ENCODE results near the gene MYMK. TPM values are rescaled to one million over a fixed set of nuclear protein-coding genes. Genes with fewer than 3 reads are reported as not detected.

The MYMK gene
- total and polyA plus RNA-seq, 2 of the 13 experiments (the other 11 are each of a cell fraction or from before 2014, with no cell fraction given), result not detected

DNA sequence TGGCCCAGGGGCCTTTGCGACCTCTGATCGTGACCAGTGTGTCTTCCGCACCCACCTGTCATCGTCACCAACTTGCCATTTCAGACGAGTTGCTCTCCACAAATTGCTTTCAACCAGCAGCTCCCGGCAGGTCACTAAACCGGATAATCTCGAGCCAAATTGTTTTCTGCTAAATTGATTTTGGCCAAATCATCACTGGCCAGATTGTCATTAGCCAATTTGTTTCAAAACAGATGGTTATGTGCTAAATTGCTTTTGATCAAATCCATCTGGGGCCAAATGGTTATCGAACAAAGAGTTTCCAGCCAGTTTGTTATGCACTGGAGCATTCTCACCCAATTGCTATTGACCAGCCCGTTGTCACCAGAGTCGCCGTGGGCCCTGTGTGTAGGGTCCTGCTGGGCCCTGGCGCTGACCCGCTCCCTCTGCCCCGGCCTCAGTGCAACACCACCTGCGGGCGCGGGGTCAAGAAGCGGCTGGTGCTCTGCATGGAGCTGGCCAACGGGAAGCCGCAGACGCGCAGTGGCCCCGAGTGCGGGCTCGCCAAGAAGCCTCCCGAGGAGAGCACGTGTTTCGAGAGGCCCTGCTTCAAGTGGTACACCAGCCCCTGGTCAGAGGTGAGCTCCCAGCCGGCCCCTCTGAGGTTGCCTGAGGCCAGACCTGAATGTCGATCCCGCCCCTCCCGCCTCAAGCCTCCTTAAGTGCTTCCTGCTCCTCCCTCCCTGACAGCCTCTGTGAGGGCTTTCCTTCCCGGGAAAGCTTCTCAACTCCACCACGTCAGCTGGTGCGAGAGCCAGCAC is 45.3 kb upstream of the MYMK start:
- Histone ChIP-seq H3K79me2 (ENCODE audit: insufficient read depth, low read length) (no peaks in the 10 kb centered on the region), H3K27me3 (ENCODE audit: control insufficient read depth in 1 of 2, insufficient read depth in 2 of 2, low read length in 2 of 2) (no peaks in the 10 kb centered on the region; a peak in 1 of 5 replicates), H3K4me2 (ENCODE audit: low read depth, low read length) (no peak overlapping the region), H2AFZ (ENCODE audit: low read length) (no peak overlapping the region), H3K9me3 (ENCODE audit: low read length) (no peaks in the 10 kb centered on the region), H3K9ac (ENCODE audit: insufficient read depth, low read depth, low read length) (no peak overlapping the region), H3K27ac (ENCODE audit: extremely low read length, insufficient read depth, low read length) (no peak overlapping the region), H3K4me3 (replicated peaks in 1 of 3; ENCODE audit: insufficient read depth in 1 of 3, low read depth in 2 of 3, low read length in 3 of 3) (no peak overlapping the region), H4K20me1 (ENCODE audit: insufficient read depth, low read length) (no peaks in the 10 kb centered on the region), H3K4me1 (ENCODE audit: insufficient read depth, low read length) (no peaks in the 10 kb centered on the region), H3K36me3 (replicated peaks in 1 of 2; ENCODE audit: control insufficient read depth in 1 of 2, insufficient read depth in 2 of 2, low read length in 2 of 2) (no peaks in the 10 kb centered on the region)
- TF ChIP-seq CEBPG (CRISPR knock-in tag; IDR thresholded peaks at IDR 0.05) (no peak), ZNF776 (CRISPR knock-in tag; IDR thresholded peaks at IDR 0.05) (no peak), ATF7 (IDR thresholded peaks at IDR 0.05) (no peak), ATF7 (CRISPR knock-in tag; IDR thresholded peaks at IDR 0.05) (no peak)
- ChIA-PET POLR2A (no interaction called here), CTCF (ENCODE audit: low intra/inter-chr PET ratio, low total read pairs) (no interaction called here)
- ATAC-seq (no peak), FAIRE-seq (no peak), DNase-seq (ENCODE audit: low spot score) (no peak)
- 75% methylated on average over 23 of the region's 36 CpGs for WGBS (ENCODE audit: low lambda C conversion rate)
- in situ Hi-C loops (cut with HindIII; ENCODE audit: extremely low pct_ligation_motif_present, low pct_unique_long_range_greater_than_20kb) (no loop called here), intact Hi-C loops (cut with micrococcal nuclease; ENCODE audit: unreplicated experiment) (no loop called here)
- BruUV-seq (replicated peaks), result no TSS peak

DNA sequence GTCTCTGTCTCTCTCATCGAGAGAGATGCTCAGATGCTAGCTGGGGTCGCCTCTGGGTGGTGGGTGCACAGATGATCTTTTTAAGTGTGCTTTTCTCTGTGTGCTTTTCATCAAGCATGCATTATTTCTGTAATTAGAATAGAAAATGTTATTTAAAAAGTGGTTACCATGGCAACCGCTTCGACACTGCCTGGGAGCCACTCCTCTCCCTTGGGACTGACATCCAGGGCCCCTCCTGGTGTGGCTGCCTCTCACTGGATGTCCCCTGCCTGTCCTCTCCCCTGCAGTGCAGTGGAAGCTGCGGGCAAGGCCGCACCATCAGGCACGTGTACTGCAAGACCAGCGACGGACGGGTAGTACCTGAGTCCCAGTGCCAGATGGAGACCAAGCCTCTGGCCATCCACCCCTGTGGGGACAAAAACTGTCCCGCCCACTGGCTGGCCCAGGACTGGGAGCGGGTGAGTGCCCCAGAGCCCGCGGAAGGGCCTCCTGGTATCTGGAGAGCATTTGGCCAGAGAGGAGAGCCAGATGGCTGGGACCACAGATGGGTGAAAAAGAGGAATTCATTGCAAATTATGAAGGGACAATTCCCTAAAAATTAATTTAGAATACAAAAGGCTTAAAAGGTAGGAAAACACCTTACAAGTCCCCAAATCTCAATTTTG is 44.5 kb upstream of the MYMK start:
- TF ChIP-seq RFXANK (CRISPR knock-in tag; IDR thresholded peaks at IDR 0.05) (no peak), ZNF772 (CRISPR knock-in tag; IDR thresholded peaks at IDR 0.05) (no peak), ZFY (CRISPR knock-in tag; IDR thresholded peaks at IDR 0.05) (no peak), TAF1 (CRISPR knock-in tag; IDR thresholded peaks at IDR 0.05) (no peak)
- Histone ChIP-seq H3K36me3 (replicated peaks in 1 of 2; ENCODE audit: control insufficient read depth in 1 of 2, insufficient read depth in 2 of 2, low read length in 2 of 2) (no peaks in the 10 kb centered on the region), H3K27me3 (ENCODE audit: control insufficient read depth in 1 of 2, insufficient read depth in 2 of 2, low read length in 2 of 2) (no peaks in the 10 kb centered on the region; a peak in 1 of 5 replicates), H4K20me1 (ENCODE audit: insufficient read depth, low read length) (no peaks in the 10 kb centered on the region), H3K4me2 (ENCODE audit: low read depth, low read length) (no peak overlapping the region), H3K9ac (ENCODE audit: insufficient read depth, low read depth, low read length) (no peak overlapping the region), H3K9me3 (ENCODE audit: low read length) (no peaks in the 10 kb centered on the region), H3K79me2 (ENCODE audit: insufficient read depth, low read length) (no peaks in the 10 kb centered on the region), H2AFZ (ENCODE audit: low read length) (no peak overlapping the region), H3K4me1 (ENCODE audit: insufficient read depth, low read length) (no peaks in the 10 kb centered on the region), H3K4me3 (replicated peaks in 1 of 3; ENCODE audit: insufficient read depth in 1 of 3, low read depth in 2 of 3, low read length in 3 of 3) (no peak overlapping the region), H3K27ac (ENCODE audit: extremely low read length, insufficient read depth, low read length) (no peak overlapping the region)
- CTCF ChIA-PET (ENCODE audit: low intra/inter-chr PET ratio, low total read pairs), result no interaction called here
- ATAC-seq (no peak), FAIRE-seq (no peak), DNase-seq (ENCODE audit: low spot score) (no peak)
- WGBS (ENCODE audit: low lambda C conversion rate), result 70% methylated on average over 11 of the region's 14 CpGs
- BruUV-seq (replicated peaks), result no TSS peak
- intact Hi-C loops (cut with micrococcal nuclease; ENCODE audit: unreplicated experiment) (no loop called here), in situ Hi-C loops (cut with HindIII; ENCODE audit: extremely low pct_ligation_motif_present, low pct_unique_long_range_greater_than_20kb) (no loop called here)
- POLR2A ChIA-PET, result no interaction called here
